ENCODE results near the gene MPRIP.
"Not testable (repeated sequence)": the region's sequence is repeated elsewhere in the genome, so short reads cannot be mapped to it uniquely, and the experiment has no call there.

Gene MPRIP

DNA sequence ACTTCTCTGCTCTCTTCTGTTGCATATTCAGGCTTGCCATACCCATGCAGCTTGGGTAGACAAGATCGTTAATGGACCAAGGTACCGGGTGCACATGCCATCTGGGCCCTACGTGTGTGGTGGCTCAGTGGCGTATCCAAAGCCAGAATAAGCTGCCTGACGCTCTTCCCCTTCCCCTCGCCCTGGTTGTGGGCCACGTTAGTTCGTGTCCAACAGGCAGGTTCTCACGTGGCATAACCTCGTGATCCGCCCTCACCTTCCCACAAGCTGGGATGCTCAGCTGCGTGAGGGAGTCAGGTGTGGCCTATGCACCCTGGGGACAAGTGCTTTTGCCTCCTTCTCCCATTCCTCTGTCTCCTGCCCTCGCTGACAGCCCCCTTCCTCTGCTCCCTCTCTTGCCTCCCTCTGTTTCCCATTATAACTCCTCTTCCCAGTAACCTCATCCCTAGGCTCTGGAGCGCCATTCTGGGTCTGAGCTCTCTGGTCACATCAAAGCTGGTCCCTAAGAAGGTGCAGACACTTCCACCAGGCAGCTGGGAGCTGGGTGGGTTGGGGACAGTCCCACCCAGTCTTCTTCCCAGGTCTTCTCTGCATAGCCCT, 86.3 kb downstream of the MPRIP start:
- no peak for DNase-seq (ENCODE audit: low spot score)

DNA sequence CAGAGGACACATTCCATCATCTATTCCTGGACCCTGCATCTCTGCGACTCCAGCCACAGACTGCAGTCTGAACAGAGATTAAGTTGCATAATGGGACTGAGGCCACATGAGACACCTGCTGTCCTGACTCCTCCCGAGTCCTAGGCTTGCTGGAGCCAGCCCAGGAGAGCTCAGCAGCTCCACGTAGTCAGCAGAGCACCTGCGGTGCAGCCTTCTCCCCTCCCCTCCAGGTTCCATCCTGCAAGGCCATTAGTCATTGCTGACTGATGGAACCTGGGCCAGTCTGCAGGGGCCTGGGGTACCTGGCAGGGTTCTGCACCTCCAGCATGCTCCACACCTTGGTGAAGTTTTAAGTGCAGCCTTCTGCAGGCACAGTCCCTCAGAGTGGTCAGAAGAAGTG, 87.2 kb downstream of the MPRIP start:
- no peak for DNase-seq (ENCODE audit: low spot score)

GRCh38 chr17:17130077-17130844, 88.0 kb downstream of the MPRIP start:
- DNase-seq (ENCODE audit: low spot score), result no peak

DNA sequence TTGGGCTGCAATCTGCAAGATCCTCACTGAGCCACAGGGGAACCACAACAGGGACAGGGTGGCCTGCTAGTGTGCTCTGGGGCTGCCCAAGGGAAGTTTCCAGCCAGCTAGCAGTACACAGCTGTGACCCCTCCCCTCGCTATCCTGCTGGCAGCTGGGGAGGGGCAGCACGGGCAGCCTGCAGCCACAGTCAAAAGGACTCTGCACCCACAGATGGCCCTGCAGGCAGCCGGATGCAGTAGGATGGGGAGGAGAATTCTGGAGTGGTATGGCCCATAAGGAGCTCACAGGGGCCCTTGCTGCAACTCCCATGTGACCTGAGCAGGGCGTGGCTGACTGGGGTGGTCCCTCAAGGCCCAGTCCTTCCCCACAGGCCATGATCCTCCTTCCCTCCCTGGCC, 89.6 kb downstream of the MPRIP start:
- no peak for DNase-seq (ENCODE audit: low spot score)

DNA sequence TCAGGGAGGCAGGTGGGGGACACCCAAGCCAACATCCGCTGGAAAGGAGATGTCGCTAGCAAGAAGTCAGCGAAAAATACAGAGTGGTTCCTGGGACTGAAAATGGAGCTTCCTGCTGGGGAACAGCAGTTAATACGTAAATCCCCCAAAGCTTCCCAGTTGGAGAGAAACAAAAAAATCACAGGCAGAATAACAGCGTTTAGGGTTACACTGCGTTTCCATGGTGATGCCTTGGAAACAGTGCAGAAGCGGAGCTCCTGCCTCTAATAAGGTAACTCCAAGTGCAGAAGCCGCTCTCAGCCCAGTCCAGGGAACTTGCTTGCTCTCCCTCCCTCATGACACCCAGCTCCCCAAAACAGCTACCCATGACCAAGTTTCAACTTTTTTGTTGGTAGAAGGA, 90.5 kb downstream of the MPRIP start:
- no peak for DNase-seq (ENCODE audit: low spot score)

DNA sequence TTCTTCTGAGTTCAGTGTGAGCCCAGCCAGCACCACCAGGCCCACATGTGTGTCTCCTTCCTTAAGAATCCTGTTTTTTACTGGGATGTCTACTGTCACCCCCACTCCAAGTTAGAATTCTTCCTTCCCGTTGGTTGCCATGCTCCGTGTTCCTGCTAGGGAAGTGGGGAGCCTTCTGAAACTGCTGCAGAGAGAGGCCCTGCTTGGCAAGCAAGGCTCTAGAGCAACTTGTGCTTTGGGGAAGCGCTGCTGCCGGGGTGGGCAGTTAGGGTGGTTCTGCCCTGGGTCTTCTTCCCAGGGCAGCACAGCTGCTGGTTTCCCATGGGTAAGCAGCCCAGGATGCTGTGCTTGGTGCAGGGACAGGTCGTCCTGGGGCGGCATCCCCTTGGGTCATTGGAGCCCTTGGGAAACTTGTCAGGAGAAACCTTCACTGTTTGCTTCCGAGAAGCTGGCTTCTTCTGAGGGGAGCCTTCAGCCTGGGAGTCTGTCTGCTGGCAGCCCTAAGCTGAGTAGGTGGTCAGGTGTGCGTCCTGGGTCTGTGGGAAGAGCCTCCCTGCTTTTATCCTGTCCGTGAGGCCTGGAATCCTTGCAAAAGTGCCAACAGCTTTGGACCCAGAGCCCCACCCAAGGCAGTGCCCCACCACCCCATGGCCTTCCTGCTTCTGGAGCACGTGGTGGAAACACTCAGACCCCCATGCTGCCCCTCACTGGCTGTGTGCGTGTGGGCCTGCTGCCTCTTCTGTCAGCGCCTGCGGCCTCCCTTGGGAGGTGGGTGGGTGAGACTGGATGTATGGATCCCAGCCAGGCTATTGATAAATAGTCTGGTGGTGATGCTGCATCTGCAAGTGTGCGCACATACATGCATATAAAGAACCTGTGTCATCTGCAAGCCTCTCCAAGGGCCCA, 92.0 kb downstream of the MPRIP start:
- no peak for DNase-seq (ENCODE audit: low spot score)

- DNase-seq (ENCODE audit: low spot score), result no peak
These were observed 92.7 kb downstream of the MPRIP start for GRCh38 chr17:17134957-17135333.

- DNase-seq (ENCODE audit: low spot score), result not testable (repeated sequence)
These were observed 94.0 kb downstream of the MPRIP start for GRCh38 chr17:17136221-17136620.

DNA sequence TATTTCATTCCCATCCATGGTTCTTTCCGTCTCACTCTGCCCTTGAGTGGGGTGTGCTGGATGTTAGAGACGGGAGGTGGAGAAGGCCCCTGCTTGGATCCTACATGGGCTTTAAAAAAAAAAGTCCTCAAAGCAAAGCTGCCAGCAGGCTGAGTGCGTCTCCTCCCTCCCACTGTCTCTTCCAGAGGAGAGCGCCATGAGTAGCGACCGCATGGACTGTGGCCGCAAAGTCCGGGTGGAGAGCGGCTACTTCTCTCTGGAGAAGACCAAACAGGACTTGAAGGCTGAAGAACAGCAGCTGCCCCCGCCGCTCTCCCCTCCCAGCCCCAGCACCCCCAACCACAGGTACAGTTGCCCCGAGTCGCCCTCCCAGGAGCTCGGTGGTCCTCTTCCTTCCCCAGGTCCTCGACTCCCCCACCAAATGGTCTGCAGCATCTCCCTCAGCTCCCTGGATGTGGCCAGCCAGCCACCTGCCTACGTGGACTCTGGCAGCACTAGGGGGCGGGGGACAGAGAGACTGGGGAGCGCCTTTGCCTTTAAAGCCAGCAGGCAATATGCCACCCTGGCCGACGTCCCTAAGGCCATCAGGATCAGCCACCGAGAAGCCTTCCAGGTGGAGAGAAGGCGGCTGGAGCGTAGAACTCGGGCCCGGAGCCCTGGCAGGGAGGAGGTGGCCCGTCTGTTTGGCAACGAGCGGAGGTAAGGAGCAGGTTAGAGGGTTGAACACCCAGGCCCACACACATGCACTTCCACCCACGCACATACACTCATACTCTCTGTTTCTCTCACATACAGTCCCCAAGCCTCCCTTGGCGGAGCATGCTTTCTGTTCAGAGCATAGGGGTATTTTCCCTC, 95.7 kb downstream of the MPRIP start:
- DNase-seq (ENCODE audit: low spot score), result no peak

- no peak for DNase-seq (ENCODE audit: low spot score)
These were observed 97.8 kb downstream of the MPRIP start for GRCh38 chr17:17139972-17140589.

DNA sequence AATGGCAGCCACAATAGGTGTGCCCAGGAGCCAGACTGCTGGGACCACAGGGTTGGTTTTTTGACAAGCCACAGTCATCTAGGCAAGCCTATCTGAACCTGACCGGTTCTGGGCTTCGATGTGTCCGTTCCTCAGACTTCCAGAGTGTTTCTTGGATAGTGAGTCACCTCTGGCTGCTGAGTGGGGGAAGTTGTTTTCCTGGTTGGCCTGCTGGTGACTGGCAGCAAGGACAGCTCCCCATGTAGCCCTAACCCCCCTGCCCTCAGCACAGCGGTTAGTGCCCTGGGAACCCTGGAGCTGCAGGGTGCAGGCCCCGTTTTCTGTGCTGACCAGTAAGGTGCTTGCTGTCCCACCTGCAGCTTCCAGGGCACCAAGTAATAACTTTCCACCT, 98.3 kb downstream of the MPRIP start:
- no peak for DNase-seq (ENCODE audit: low spot score)

GRCh38 chr17:17141279-17141678, 99.0 kb downstream of the MPRIP start:
- DNase-seq (ENCODE audit: low spot score), result no peak

GRCh38 chr17:17141860-17142552, 99.7 kb downstream of the MPRIP start:
- peak; percentile 49 for DNase-seq (ENCODE audit: low spot score)

DNA sequence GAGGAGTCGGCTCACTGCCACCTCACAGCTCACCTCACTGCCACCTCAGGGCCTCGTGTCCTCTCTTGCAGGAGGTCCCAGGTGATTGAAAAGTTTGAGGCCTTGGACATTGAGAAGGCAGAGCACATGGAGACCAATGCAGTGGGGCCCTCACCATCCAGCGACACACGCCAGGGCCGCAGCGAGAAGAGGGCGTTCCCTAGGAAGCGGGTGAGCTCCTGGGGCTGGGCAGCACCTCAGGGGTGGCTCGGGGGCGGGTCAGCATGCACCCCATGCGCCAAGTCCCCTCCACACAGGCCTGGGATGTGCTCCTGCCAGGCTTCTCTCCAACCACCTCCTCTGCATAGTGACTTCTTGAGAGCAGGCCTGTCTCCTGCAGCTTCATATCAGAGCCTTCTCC, 100.3 kb downstream of the MPRIP start:
- DNase-seq (ENCODE audit: low spot score), result no peak

GRCh38 chr17:17143501-17143900, 101.2 kb downstream of the MPRIP start:
- DNase-seq (ENCODE audit: low spot score), result no peak

DNA sequence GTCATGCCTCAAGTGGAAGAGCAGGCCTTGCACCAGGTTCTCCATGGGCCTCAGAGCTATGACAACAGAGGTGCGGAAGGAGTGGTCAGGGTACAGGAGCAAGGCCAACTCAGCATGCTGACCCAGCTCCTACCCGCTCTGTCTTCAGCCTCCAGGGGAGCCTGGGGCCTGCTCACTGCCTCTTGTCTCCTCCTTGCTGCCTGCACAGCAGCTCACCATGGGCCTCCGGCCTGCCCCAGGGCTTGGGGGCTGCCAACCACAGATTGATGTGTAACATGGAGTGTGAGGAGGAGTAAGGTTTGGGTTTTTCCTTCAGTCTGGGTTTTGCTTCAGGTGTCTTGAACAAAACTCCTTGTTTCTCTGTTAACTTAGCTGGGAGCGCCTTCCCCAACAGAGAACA, 101.8 kb downstream of the MPRIP start:
- no peak for DNase-seq (ENCODE audit: low spot score)

DNA sequence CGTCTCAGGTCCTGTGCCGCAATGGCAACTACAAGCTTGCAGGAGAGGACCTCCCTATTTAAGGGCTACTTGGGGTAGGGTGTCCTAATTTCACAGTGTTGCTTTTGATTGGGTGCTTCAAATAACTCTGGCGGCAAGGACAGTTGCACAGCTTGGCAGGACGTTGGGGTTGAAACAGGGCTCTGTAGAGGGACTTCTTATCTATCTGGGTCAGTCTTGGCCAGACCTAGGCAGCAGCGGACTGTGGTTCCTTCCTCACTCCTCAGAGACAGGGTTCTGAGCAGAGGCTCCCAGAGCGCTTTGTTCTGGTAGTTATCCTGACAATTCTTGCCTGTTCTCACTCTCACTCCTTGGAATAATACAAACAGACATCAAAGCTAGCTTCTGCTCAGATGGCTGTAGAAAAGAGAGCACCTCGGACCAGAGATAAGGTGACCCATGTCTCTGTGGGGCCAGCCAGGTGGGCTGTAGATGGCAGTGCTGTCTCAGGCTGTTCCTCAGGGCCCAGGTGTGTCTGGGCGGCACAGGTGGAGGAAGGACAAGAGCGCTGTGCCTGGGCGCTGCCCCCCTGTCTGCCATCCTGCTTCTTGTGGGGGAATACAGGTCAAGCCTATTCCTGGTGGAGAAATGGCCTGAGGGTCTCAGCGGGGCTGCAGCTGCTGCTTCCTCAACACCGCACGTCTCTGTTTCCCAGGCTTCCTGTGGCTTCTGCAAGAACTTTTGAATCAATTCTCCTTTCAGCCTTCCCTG, 102.8 kb downstream of the MPRIP start:
- DNase-seq (ENCODE audit: low spot score), result no peak

DNA sequence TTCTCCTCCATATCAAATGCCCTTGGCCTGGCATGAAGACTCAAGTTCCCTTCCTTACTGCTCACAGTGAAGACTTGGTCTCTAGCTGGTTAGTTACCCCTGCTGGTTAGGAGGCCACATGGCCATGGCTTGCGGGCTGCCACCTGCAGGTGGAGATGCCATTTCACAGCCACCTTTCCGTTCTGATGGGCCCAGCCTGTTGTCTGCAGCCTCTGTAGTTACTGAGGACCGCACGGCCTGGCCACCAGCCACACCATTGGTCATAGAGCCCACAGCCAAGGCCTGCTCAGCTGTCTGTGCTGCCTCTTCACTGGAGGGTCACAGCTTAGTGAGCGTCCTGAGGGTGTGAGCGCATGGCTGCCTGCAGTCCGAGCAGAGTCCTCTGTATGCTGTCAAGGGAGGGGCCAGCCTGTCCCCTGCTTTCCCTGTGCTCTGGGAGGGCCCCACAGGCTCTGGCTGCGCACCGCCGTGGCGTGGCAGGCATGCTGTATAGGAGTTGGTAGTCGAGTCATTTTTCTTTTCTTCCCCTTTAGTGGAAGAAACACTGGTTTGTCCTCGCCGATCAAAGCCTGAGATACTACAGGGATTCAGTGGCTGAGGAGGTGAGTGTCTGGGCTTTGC, 104.6 kb downstream of the MPRIP start:
- peak; percentile 27 for DNase-seq (ENCODE audit: low spot score)

DNA sequence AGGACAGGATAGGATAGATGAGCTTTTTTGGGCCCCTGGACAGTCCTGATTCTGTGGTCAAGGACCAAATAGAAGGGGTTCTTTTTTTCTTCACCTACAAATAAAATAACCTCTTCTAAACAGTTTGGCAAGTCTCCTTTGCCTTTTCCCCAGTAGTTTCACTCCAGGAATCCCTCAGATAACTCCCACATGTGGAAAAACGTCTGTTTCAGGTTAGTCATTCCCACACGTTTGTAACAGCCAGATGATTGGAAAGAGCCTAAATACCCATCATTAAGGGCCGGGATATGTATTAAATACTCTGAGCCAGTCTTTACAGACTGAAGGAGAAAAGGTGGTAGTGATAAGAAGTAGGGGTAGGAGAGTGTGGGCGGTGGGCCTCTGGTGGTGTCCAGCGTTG, 105.6 kb downstream of the MPRIP start:
- no peak for DNase-seq (ENCODE audit: low spot score)
